ENCODE measurements around the gene ICAM3.

GRCh38 chr19:10372690-10373089, 33.3 kb upstream of the ICAM3 start:
- TF ChIP-seq CTCF (conservative IDR thresholded peaks at IDR 0.05; ENCODE audit: low read length) (no peak), EZH2phosphoT487 (IDR thresholded peaks at IDR 0.05; ENCODE audit: borderline replicate concordance) (no peak)

Measured in Loucy (cell line).